Gastroesophageal sphincter (tissue), 3 donors: ENCODE measurements around the gene NOS1.

Experiments
- POLR2A ChIP-seq, 2 donors: fragments of 450-650 bp; IDR thresholded peaks; one replicate each; pipeline ENCODE4 v1.6.1; 2017; ENCODE audit warnings: antibody characterized with exemption in 2 of 2, mild to moderate bottlenecking in 2 of 2, moderate library complexity in 1 of 2
- TF ChIP-seq, protein P1 (sequence below), 4 experiments: fragments of 200-600 bp in 2 of 4; fragments of 450-650 bp in 2 of 4; sonication (generic) in 1 of 4; IDR thresholded peaks; one replicate each; pipeline ENCODE4 v1.5.1; 2017 to 2019; ENCODE audit warnings: antibody characterized with exemption in 4 of 4, mild to moderate bottlenecking in 2 of 4, moderate library complexity in 2 of 4

DNA sequence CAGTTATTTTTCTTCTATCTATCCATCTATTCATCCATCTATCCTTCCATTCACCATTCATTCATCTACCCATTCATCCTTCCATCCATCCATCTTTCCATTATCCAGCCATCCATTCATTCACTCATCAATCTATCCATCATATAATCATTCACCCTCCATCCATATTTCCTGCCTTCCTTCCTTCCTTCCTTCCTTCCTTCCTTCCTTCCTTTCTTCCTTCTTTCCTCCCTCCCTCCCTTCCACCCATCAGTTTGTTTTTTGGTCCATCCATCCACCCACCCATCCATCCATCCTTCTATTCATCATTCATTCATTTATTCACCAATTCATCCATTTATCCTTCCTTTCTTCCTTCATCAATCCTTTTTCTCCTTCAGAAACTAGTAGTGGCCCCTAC lies 34.3 kb upstream of the NOS1 start:
- no peak for TF ChIP-seq POLR2A (IDR thresholded peaks at IDR 0.05)
- TF ChIP-seq, protein P1, sequence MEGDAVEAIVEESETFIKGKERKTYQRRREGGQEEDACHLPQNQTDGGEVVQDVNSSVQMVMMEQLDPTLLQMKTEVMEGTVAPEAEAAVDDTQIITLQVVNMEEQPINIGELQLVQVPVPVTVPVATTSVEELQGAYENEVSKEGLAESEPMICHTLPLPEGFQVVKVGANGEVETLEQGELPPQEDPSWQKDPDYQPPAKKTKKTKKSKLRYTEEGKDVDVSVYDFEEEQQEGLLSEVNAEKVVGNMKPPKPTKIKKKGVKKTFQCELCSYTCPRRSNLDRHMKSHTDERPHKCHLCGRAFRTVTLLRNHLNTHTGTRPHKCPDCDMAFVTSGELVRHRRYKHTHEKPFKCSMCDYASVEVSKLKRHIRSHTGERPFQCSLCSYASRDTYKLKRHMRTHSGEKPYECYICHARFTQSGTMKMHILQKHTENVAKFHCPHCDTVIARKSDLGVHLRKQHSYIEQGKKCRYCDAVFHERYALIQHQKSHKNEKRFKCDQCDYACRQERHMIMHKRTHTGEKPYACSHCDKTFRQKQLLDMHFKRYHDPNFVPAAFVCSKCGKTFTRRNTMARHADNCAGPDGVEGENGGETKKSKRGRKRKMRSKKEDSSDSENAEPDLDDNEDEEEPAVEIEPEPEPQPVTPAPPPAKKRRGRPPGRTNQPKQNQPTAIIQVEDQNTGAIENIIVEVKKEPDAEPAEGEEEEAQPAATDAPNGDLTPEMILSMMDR (IDR thresholded peaks at IDR 0.05) = no peak
